ENCODE data around the gene S100A3. TPM values are rescaled to one million over a fixed set of nuclear protein-coding genes. Genes with fewer than 3 reads are reported as not detected.

The S100A3 gene
- total RNA-seq, 1 donor from 2014 or later, result 8.7 TPM

DNA sequence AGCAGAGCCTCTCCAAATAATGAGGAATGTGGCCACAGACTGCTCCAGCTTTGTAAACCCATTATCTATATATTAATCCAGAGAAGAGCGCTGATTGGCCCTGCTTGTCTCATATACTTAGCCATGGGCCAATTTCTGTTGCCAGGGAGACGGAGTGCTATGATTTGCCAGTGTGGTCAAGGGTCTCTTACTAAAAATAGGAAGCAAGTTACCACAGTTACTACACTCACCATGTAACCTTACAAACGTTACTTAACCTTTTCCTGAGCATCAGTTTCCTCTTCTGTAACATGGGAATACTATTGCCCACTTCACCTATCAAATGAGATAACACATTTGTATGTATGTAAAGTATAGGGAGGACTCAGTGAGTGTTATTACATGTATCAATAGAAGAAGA, 24.3 kb upstream of the S100A3 start:
- peak overlapping the region; percentile 72 for H3K27ac Mint-ChIP-seq (ENCODE audit: unreplicated experiment)
- H3K36me3 Mint-ChIP-seq (ENCODE audit: low read depth), result no peaks in the 10 kb centered on the region
- peaks cover 35% of the 10 kb centered on the region for H3K4me1 Mint-ChIP-seq (ENCODE audit: low read depth)
- H3K27me3 Mint-ChIP-seq (ENCODE audit: low read depth), result no peaks in the 10 kb centered on the region
- H3K9me3 Mint-ChIP-seq (ENCODE audit: low read depth), result no peaks in the 10 kb centered on the region
- H3K4me3 Mint-ChIP-seq (ENCODE audit: unreplicated experiment), result no peak overlapping the region
- TF ChIP-seq, protein P1, sequence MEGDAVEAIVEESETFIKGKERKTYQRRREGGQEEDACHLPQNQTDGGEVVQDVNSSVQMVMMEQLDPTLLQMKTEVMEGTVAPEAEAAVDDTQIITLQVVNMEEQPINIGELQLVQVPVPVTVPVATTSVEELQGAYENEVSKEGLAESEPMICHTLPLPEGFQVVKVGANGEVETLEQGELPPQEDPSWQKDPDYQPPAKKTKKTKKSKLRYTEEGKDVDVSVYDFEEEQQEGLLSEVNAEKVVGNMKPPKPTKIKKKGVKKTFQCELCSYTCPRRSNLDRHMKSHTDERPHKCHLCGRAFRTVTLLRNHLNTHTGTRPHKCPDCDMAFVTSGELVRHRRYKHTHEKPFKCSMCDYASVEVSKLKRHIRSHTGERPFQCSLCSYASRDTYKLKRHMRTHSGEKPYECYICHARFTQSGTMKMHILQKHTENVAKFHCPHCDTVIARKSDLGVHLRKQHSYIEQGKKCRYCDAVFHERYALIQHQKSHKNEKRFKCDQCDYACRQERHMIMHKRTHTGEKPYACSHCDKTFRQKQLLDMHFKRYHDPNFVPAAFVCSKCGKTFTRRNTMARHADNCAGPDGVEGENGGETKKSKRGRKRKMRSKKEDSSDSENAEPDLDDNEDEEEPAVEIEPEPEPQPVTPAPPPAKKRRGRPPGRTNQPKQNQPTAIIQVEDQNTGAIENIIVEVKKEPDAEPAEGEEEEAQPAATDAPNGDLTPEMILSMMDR (IDR thresholded peaks at IDR 0.05), result no peak
- DNase-seq (ENCODE audit: low spot score), result no peak

DNA sequence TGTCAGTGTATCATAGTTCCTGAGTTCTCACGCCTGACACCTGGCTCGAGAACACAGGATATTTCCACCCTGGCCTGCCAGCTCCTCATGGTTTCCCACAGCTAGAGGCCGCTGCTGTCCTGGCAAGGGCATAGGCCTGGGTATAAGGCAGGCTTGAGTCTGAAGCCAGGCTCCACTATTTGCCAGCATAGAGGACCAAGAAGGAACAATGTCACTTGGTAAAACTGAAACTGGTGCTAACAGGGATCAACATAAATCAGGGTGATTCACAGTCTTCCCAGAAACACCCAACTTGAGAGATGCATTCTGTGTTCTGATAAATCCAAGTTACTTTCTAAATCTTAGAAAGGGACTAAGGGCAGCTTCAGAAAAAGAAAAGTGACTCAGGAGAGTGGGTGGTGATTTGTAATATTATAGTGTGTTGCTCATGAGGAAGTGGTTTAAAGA, 23.5 kb upstream of the S100A3 start:
- peak overlapping the region; percentile 72 for H3K27ac Mint-ChIP-seq (ENCODE audit: unreplicated experiment)
- no peaks in the 10 kb centered on the region for H3K27me3 Mint-ChIP-seq (ENCODE audit: low read depth)
- DNase-seq (ENCODE audit: low spot score), result no peak
- H3K4me1 Mint-ChIP-seq (ENCODE audit: low read depth), result peaks cover 35% of the 10 kb centered on the region
- no peaks in the 10 kb centered on the region for H3K9me3 Mint-ChIP-seq (ENCODE audit: low read depth)
- H3K36me3 Mint-ChIP-seq (ENCODE audit: low read depth), result no peaks in the 10 kb centered on the region
- H3K4me3 Mint-ChIP-seq (ENCODE audit: unreplicated experiment), result no peak overlapping the region
- TF ChIP-seq, protein P1 (IDR thresholded peaks at IDR 0.05), result peak; percentile 97

DNA sequence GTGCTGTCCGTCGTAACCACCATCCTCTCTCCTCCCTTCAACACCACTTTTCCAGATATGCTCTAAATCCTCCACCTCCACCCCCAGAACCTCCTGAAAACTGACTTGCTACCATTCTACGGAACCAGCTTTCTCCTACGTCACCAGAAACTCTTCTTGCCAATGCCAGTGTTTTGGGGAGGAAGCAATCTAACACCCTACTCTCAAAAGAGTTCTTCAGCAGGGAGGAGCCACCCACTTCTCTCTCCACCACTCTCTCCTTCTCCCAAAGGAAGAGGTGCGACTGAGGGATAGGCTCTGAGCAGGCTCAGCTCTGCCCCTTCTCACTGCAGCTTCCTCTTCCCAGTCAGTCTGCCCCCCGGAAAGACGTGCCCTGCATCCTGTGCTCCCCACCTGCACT, 22.6 kb upstream of the S100A3 start:
- Mint-ChIP-seq H3K9me3 (ENCODE audit: low read depth) (no peaks in the 10 kb centered on the region), H3K27me3 (ENCODE audit: low read depth) (no peaks in the 10 kb centered on the region), H3K36me3 (ENCODE audit: low read depth) (no peaks in the 10 kb centered on the region), H3K4me3 (ENCODE audit: unreplicated experiment) (no peak overlapping the region), H3K27ac (ENCODE audit: unreplicated experiment) (peak overlapping the region; percentile 72), H3K4me1 (ENCODE audit: low read depth) (peaks cover 41% of the 10 kb centered on the region)
- TF ChIP-seq, protein P1 (IDR thresholded peaks at IDR 0.05), result no peak
- no peak for DNase-seq (ENCODE audit: low spot score)

DNA sequence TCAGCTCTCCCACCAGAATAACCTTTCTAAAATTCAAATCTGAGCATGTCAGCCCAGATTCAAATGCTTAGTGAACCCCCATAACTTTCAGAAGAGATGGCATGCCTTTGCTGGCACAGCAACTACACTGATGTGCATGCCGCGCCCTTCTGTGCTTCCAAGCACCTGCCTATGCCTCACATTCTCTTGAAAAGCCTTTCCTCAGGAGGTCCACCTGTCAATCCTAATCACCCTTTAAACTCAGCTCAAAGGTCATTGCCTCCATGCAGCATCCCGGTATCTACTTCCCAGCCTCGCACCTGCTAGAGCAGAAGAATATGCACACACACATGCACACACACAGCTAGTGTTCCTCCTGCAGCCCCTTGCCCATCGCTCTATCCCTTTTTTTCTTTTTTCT, 21.8 kb upstream of the S100A3 start:
- H3K27me3 Mint-ChIP-seq (ENCODE audit: low read depth), result no peaks in the 10 kb centered on the region

DNA sequence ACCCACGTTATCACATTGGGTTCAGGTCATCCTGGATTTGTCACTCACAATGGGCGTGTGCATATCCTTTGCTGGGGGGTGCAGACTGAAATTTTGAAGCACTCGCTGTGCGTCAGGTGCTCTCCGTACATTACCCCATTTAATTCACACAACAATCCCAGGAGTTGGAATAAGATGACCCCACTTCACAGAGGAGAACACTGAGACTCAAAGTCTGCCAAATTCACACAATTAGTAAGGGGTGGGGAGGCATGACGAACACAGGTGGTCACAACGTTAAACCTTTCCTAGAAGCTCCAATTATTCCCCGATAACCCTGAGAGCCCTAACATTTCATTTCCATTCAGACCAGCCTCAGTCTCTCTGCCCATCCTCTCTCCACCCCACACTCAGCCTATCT, 20.4 kb upstream of the S100A3 start:
- Mint-ChIP-seq H3K4me1 (ENCODE audit: low read depth) (peaks cover 60% of the 10 kb centered on the region), H3K27me3 (ENCODE audit: low read depth) (no peaks in the 10 kb centered on the region), H3K4me3 (ENCODE audit: unreplicated experiment) (no peak overlapping the region), H3K9me3 (ENCODE audit: low read depth) (no peaks in the 10 kb centered on the region), H3K27ac (ENCODE audit: unreplicated experiment) (peak overlapping the region; percentile 19), H3K36me3 (ENCODE audit: low read depth) (no peaks in the 10 kb centered on the region)
- TF ChIP-seq, protein P1 (IDR thresholded peaks at IDR 0.05), result no peak
- DNase-seq (ENCODE audit: low spot score), result no peak

More for the DNA sequence above, 21.8 kb upstream of the S100A3 start:
- H3K27ac Mint-ChIP-seq (ENCODE audit: unreplicated experiment), result peak overlapping the region; percentile 13
- TF ChIP-seq, protein P1 (IDR thresholded peaks at IDR 0.05), result no peak
- no peak overlapping the region for H3K4me3 Mint-ChIP-seq (ENCODE audit: unreplicated experiment)
- H3K9me3 Mint-ChIP-seq (ENCODE audit: low read depth), result no peaks in the 10 kb centered on the region
- H3K4me1 Mint-ChIP-seq (ENCODE audit: low read depth), result peaks cover 49% of the 10 kb centered on the region
- H3K36me3 Mint-ChIP-seq (ENCODE audit: low read depth), result no peaks in the 10 kb centered on the region
- DNase-seq (ENCODE audit: low spot score), result no peak

All from chondrocyte (in vitro differentiated cells).